Left kidney (tissue), 2 donors: ENCODE data around the gene FLNB. TPM values are rescaled to one million over a fixed set of nuclear protein-coding genes. Genes with fewer than 3 reads are reported as not detected.

Experiments used
- DNase-seq: peaks from one replicate; pipeline ENCODE4 v3.0.0-alpha.2; 2013
- polyA plus RNA-seq: library from polyadenylated mRNA; unstranded; fragments of 120-200 nt; gene quantifications from one replicate; pipeline ENCODE4 v1.2.1, GENCODE V29; 2013; ENCODE audit not compliant: insufficient read length

FLNB gene
- polyA plus RNA-seq, 1 donor: 176 TPM

GRCh38 chr3:58009749-58010535 lies 1.7 kb downstream of the FLNB start:
- DNase-seq: no peak

DNA sequence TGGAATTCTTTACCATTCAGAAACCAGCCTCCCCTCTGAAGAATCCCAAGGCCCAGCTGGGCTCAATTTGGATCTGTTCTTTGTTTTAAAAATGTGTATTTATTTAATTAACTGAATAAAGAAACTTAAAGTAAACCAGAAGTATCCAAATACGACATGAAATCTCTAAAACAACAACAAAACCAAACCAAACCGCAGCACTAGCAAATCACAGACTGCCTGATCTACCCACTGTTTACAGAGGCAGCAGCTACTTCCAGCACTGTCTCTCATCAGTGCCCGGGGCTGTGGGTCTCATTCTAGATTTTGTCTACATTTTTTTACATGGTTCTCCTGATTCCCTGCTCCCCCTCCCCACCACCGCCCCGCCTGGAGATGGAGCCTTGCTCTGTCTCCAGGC lies 2.3 kb downstream of the FLNB start:
- no peak for DNase-seq

- DNase-seq: no peak
Observed at GRCh38 chr3:58011580-58011979, 3.4 kb downstream of the FLNB start.

DNA sequence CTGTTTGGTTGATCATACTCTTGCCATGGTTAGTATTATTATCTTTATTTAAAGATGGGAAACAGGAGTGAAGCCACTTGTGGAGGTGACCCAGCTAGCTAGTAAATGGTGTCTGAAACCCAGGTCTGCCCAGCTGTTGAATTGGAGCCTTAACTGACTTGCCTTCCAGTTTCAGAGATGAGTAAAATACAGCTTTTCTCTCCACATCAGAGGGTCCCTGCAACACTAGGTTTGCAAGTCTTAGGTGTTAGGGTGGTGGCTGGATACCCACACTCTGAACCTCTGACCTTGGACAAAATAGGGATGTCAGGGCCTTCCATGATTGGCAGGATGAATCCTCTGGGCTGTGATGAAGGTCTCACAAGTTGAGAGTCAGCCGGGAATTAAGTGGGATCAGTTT lies 4.1 kb downstream of the FLNB start:
- DNase-seq: no peak

GRCh38 chr3:58013099-58013498 lies 4.9 kb downstream of the FLNB start:
- no peak for DNase-seq

DNA sequence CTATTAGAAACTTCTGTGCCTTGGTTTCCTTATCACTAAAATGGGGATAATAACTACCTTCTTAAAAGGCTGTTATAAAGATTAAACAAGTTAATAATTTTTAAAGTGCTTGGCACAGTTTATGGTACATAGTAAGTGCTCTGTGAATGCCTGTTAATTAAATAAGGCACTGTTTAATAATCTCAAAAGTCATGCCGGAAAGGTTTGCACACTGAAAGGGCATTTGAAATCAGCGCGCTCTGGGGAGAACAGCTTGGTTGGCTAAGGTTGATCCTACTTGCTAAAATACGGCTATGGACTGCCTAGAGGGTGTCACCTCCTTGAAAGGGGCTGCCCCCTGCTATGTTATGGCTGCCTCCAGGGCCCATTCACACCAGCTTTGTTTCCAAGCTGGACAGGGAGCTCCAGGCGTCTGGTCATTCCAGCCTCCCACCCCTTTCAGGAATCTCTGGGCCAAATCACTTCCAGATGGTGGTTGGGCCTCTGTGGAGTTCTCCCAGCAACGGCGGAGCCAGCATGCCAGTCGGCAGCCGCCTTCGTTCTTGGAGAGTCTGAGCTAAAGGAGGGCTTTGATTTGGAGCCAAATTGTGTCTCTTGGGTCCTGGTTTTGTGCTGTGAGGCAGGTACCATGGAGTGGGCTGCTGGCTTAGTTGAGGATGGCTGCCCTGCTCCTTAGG lies 5.9 kb downstream of the FLNB start:
- no peak for DNase-seq

- no peak for DNase-seq
Observed at GRCh38 chr3:58015520-58015915, 7.3 kb downstream of the FLNB start.

DNA sequence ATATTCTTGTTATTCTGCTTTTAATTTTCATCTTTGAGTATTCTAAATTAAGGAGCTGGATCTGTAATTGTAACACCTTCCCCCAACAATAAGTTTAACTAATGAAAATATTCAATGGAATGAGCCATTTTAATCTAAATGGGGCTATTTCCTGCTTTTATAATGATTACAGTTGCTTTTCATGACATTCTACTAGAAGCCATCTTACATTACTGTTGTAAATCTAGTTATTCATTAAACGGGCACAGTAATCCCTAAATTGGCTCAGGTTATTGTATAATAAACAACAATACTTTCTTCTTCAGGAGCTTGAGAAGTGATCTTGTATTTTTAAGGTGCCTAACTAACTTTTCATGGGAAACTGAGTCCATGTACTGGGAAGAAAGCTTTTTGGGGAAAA lies 8.5 kb downstream of the FLNB start:
- no peak for DNase-seq

GRCh38 chr3:58018892-58019742 lies 10.9 kb downstream of the FLNB start:
- DNase-seq: no peak

- no peak for DNase-seq
Observed at GRCh38 chr3:58020783-58021071, 12.5 kb downstream of the FLNB start.

DNA sequence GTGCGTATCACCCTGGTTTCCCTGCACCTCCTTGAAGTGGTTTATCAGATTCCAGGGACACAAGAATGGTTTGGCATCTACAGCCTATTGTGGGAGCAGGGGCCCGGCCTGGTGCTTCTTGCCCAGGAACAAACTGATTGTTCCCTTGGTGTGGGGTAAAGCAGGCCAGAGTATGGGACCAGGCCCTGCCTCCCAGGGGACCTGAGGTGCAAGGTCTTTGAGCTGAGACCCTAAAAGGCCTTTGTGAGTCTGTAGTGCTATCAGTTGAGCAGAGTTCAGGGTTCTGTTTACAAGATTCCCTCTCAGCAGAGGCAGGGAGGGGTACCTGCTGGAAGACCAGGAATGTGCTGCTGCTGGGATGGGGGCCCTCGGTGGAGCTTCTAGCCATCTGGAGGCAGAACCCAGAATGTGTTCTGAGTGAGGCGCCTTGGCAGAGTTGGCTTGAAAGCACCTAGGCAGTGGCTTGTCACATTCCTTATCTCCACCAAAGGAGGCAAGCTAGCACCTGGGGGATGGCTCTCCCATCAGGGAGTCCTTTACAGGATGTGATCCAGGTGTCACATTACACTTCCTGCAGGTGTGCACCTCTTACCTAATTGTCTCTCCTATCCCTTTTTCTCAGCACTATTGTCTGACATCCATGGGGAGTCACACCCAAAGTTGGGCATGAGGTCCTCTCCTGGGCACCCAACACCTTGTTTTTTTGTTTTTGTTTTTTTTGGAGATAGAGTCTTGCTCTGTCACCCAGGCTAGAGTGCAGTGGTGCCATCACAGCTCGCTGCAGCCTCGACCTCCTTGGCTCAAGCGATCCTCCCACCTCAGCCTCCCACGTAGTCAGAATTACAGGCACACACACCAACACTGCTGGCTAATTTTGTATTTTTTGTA lies 13.1 kb downstream of the FLNB start:
- no peak for DNase-seq

GRCh38 chr3:58021962-58022361 lies 13.7 kb downstream of the FLNB start:
- DNase-seq: no peak

GRCh38 chr3:58022490-58022889 lies 14.3 kb downstream of the FLNB start:
- no peak for DNase-seq

DNA sequence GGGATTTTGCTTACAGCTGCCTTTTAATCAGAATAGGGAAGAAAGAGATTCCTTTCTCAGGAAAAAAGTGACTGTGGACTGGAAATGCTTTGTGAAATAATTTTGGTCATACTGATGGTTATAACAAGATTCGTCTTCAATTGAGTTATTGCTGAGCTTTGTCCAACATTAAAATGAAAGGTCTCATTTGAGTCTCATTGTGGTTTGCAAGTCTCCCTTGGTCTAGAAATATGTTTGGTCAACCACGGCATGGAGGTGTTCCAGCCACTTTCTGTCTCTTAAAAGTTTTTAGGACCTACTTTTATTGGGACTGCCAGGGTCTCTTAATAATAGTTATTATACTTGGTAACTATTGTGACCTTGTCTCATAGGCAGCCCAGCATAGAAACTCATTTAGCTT lies 15.3 kb downstream of the FLNB start:
- DNase-seq: no peak

GRCh38 chr3:58025406-58025805 lies 17.2 kb downstream of the FLNB start:
- no peak for DNase-seq

GRCh38 chr3:58025837-58026569 lies 17.8 kb downstream of the FLNB start:
- no peak for DNase-seq

GRCh38 chr3:58026598-58026997 lies 18.4 kb downstream of the FLNB start:
- no peak for DNase-seq

DNA sequence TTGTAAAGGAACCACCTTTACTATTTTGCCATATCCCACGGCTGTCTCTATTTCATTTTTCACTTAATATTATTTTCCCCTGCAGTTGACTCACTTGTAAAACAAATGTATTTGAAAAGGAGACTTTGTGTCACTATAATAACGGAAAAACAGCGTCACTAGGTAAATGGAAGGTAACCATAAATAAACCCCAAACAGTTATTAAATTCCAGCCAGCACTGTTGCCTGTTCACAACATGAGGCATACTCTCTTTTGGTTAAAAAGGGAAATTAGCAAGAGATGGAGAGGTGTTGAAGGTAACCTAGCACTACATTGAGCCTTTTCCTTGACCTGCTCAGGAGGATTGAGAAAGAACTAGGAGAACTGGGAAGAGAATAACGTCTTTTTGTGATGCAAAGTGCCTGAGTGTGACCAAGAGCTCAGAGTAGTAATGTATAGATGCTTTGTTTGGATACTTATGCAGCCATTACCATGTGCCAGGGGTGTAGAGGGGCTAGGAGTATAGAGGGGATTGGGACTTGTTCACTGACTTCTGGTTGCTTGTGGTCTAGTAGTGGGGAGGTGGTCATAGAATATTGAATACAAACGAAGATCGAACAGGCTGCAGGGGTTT lies 19.6 kb downstream of the FLNB start:
- no peak for DNase-seq

DNA sequence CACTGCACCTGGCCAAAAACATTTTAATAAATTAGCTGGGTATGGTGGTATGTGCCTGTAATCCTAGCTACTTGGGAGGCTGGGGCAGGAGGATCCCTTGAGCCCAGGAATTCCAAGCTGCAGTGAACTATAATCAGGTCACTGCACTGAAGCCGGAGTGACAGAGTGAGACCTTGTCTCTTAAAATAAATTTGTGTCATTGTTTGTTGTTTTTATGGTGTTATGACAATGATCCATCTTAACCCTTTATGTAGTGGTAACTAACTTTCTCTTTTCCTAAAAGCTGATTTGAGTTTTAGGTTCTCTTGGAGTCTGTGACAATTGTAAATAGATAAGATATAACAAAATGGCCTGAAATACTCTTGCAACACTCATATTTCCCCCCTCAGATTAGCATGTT lies 20.7 kb downstream of the FLNB start:
- no peak for DNase-seq

DNA sequence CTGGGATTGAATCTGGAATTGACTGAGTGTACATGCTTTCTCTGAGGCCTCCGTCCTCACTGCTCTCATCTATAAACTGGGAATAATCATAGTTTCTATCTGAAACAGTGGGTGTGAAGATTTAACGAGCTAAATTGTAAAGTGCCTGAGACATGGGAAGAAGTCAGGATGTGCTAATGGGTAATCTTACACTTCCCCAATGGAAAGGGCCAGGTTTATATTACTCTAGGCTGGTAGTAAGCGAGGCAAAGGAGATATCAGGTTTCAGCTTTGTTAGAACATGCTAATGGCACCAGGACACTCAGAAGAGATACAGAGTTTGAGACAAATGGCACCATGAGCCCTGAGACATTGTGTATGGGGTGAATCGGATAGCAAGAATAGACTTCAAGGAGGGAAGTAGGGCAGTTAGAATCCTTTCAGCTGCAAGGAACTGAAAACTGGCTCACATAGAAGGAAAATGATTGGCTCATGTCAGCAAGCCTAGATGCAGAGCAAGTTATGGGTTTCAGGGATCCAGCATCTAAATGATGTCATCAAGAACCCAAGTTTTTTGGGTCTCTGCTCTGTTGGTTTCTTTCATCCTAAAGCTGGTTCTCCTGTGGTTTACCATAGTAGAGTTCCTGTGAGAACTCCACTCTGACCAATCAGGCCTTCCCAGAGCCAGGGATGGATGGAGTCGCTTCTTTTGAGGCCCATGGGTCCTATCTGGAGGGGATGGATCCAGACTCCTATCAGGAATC lies 21.8 kb downstream of the FLNB start:
- DNase-seq: no peak
